HepG2 (cell line): ENCODE data around the gene MBLAC1. TPM values are rescaled to one million over a fixed set of nuclear protein-coding genes. Genes with fewer than 3 reads are reported as not detected.

ENCODE experiments used
- CBX5 ChIP-seq: sonication (generic); formaldehyde crosslinking; IDR thresholded peaks from 2 replicates; pipeline ENCODE4 v1.4.0; 2020; ENCODE audit warnings: missing genetic modification reagents, borderline replicate concordance
- CREB1 ChIP-seq, 2 experiments: fragments of 450-650 bp in 1 of 2; IDR thresholded peaks; 2 replicates each; pipeline ENCODE4 v1.6.1; 2016 to 2017; ENCODE audit warnings: control low read depth in 1 of 2, mild to moderate bottlenecking in 1 of 2, missing compliant biosample characterization in 1 of 2, missing genetic modification characterization in 1 of 2
- HDAC1 ChIP-seq: sonication (generic); formaldehyde crosslinking; IDR thresholded peaks from 2 replicates; pipeline ENCODE4 v1.5.1; 2020; ENCODE audit warnings: mild to moderate bottlenecking, missing genetic modification reagents
- HNRNPLL ChIP-seq: fragments of 200-400 bp; formaldehyde crosslinking; IDR thresholded peaks from 2 replicates; pipeline ENCODE4 v1.6.1; 2017; ENCODE audit warnings: mild to moderate bottlenecking, low read depth, low read length; ENCODE audit not compliant: poor library complexity, severe bottlenecking
- JUND ChIP-seq: sonication (generic); formaldehyde crosslinking; IDR thresholded peaks from 2 replicates; pipeline ENCODE4 v1.8.0; 2022; ENCODE audit warnings: mild to moderate bottlenecking, missing genetic modification reagents
- RELA ChIP-seq: sonication (generic); formaldehyde crosslinking; IDR thresholded peaks from 2 replicates; pipeline ENCODE4 v1.4.0; 2020; ENCODE audit warnings: missing genetic modification reagents
- RFXAP ChIP-seq: sonication (generic); formaldehyde crosslinking; IDR thresholded peaks from 2 replicates; pipeline ENCODE4 v1.4.0; 2020; ENCODE audit warnings: missing genetic modification reagents, borderline replicate concordance
- RXRA ChIP-seq: sonication (generic); formaldehyde crosslinking; IDR thresholded peaks from 2 replicates; pipeline ENCODE4 v1.5.1; 2020; ENCODE audit warnings: missing genetic modification reagents
- SRF ChIP-seq: IDR thresholded peaks from 2 replicates; pipeline ENCODE4 v1.6.1; 2011; ENCODE audit warnings: mild to moderate bottlenecking, low read depth, low read length, moderate library complexity
- TMF1 ChIP-seq: sonication (generic); formaldehyde crosslinking; IDR thresholded peaks from 2 replicates; pipeline ENCODE4 v1.8.1; 2022; ENCODE audit warnings: low read depth, missing genetic modification reagents
- WIZ ChIP-seq: sonication (generic); formaldehyde crosslinking; IDR thresholded peaks from 2 replicates; pipeline ENCODE4 v1.5.1; 2020; ENCODE audit warnings: mild to moderate bottlenecking, missing genetic modification reagents
- ZNF225 ChIP-seq: sonication (generic); formaldehyde crosslinking; IDR thresholded peaks from 2 replicates; pipeline ENCODE4 v1.4.0; 2020; ENCODE audit warnings: mild to moderate bottlenecking, missing genetic modification reagents
- ZNF253 ChIP-seq: sonication (generic); formaldehyde crosslinking; IDR thresholded peaks from 2 replicates; pipeline ENCODE4 v1.8.0; 2022; ENCODE audit warnings: mild to moderate bottlenecking, missing genetic modification reagents, borderline replicate concordance
- ZNF317 ChIP-seq: sonication (generic); formaldehyde crosslinking; IDR thresholded peaks from 2 replicates; pipeline ENCODE4 v1.5.0; 2020; ENCODE audit warnings: mild to moderate bottlenecking, missing genetic modification reagents
- ZNF441 ChIP-seq: sonication (generic); formaldehyde crosslinking; IDR thresholded peaks from 2 replicates; pipeline ENCODE4 v1.7.0; 2021; ENCODE audit warnings: missing genetic modification reagents, borderline replicate concordance
- ZNF547 ChIP-seq: sonication (generic); formaldehyde crosslinking; IDR thresholded peaks from 2 replicates; pipeline ENCODE4 v1.5.1; 2020; ENCODE audit warnings: mild to moderate bottlenecking, missing genetic modification reagents
- ZZZ3 ChIP-seq: sonication (generic); formaldehyde crosslinking; IDR thresholded peaks from 2 replicates; pipeline ENCODE4 v1.4.0; 2020; ENCODE audit warnings: missing genetic modification reagents, mild to moderate bottlenecking, borderline replicate concordance
- polyA plus RNA-seq, 8 experiments: library from polyadenylated mRNA; depleted of rRNA in 3 of 8; stranded (reverse) in 7 of 8; unstranded in 1 of 8; fragments of >200 nt; fragmentation: Illumina TruSeq in 4 of 8; extraction: Trizol in 4 of 8; gene quantifications; 2 replicates each; pipeline versions ENCODE4 v1.2.1 to v1.2.3, GENCODE V29; 2011 to 2016; ENCODE audit warnings: low read depth in 4 of 8, missing spikeins in 1 of 8, mixed read lengths in 1 of 8; ENCODE audit not compliant: insufficient read depth in 1 of 8
- total RNA-seq, 5 experiments: library from RNA; depleted of rRNA; stranded (reverse); fragments of >200 nt; fragmentation: Illumina TruSeq; extraction: Trizol; gene quantifications; 2 replicates each; pipeline ENCODE4 v1.2.3, GENCODE V29; 2016; ENCODE audit warnings: low read depth in 1 of 5
- TF ChIP-seq, protein P1 (sequence below): sonication (generic); formaldehyde crosslinking; IDR thresholded peaks from 2 replicates; pipeline ENCODE4 v1.4.0; 2020; ENCODE audit warnings: missing genetic modification reagents, borderline replicate concordance
- TF ChIP-seq, protein P2 (sequence below): sonication (generic); formaldehyde crosslinking; IDR thresholded peaks from 2 replicates; pipeline ENCODE4 v1.9.0; 2021; ENCODE audit warnings: missing genetic modification reagents, mild to moderate bottlenecking, borderline replicate concordance
- TF ChIP-seq, protein P3 (sequence below): sonication (generic); formaldehyde crosslinking; IDR thresholded peaks from 2 replicates; pipeline ENCODE4 v1.5.0; 2020; ENCODE audit warnings: missing genetic modification reagents
- TF ChIP-seq, protein P4 (sequence below): IDR thresholded peaks from 2 replicates; pipeline ENCODE4 v1.6.1; 2012; ENCODE audit warnings: low read depth, low read length, improper control_type of control experiment
- TF ChIP-seq, protein P5 (sequence below): sonication (generic); formaldehyde crosslinking; IDR thresholded peaks from 2 replicates; pipeline ENCODE4 v1.5.0; 2020; ENCODE audit warnings: mild to moderate bottlenecking, missing genetic modification reagents, moderate library complexity

Gene MBLAC1
- total and polyA plus RNA-seq, 2 of the 13 experiments (the other 11 are each of a cell fraction or from before 2014, with no cell fraction given): 0.79 to 2.1 TPM

DNA sequence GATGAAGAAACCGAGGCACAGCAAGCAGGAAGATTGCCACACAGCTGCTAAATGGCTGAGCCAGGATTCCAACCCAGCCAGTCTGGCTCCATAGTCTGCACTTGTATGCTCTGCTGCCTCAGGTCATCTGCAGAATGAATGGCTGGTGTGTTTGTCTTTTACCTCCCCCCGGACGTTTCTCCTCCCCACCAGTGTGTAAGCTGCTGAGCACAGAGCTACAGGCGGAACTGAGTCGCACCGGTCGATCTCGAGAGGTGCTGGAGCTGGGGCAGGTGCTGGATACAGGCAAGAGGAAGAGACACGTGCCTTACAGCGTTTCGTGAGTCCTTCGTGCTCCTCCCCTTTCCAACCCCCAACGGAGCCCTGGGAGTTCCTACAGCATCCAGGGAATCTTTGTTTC lies 4.7 kb upstream of the MBLAC1 start (continued):
- TF ChIP-seq, protein P1, sequence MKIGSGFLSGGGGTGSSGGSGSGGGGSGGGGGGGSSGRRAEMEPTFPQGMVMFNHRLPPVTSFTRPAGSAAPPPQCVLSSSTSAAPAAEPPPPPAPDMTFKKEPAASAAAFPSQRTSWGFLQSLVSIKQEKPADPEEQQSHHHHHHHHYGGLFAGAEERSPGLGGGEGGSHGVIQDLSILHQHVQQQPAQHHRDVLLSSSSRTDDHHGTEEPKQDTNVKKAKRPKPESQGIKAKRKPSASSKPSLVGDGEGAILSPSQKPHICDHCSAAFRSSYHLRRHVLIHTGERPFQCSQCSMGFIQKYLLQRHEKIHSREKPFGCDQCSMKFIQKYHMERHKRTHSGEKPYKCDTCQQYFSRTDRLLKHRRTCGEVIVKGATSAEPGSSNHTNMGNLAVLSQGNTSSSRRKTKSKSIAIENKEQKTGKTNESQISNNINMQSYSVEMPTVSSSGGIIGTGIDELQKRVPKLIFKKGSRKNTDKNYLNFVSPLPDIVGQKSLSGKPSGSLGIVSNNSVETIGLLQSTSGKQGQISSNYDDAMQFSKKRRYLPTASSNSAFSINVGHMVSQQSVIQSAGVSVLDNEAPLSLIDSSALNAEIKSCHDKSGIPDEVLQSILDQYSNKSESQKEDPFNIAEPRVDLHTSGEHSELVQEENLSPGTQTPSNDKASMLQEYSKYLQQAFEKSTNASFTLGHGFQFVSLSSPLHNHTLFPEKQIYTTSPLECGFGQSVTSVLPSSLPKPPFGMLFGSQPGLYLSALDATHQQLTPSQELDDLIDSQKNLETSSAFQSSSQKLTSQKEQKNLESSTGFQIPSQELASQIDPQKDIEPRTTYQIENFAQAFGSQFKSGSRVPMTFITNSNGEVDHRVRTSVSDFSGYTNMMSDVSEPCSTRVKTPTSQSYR: peak; percentile 28; the same call in 1 of the 2 replicates
- no peak for TF ChIP-seq JUND (CRISPR knock-in tag)
- no peak for TF ChIP-seq SRF
- peak; percentile 75 for TF ChIP-seq CBX5 (CRISPR knock-in tag)
- TF ChIP-seq RXRA (CRISPR knock-in tag): peak; percentile 67; the same call in 1 of the 2 replicates
- TF ChIP-seq ZNF317: peak; percentile 97
- TF ChIP-seq RFXAP (CRISPR knock-in tag): peak; percentile 61; the same call in 1 of the 2 replicates
- no peak for TF ChIP-seq ZNF547
- no peak for TF ChIP-seq RELA (CRISPR knock-in tag)
- TF ChIP-seq HDAC1 (CRISPR knock-in tag): peak; percentile 71
- TF ChIP-seq, protein P2, sequence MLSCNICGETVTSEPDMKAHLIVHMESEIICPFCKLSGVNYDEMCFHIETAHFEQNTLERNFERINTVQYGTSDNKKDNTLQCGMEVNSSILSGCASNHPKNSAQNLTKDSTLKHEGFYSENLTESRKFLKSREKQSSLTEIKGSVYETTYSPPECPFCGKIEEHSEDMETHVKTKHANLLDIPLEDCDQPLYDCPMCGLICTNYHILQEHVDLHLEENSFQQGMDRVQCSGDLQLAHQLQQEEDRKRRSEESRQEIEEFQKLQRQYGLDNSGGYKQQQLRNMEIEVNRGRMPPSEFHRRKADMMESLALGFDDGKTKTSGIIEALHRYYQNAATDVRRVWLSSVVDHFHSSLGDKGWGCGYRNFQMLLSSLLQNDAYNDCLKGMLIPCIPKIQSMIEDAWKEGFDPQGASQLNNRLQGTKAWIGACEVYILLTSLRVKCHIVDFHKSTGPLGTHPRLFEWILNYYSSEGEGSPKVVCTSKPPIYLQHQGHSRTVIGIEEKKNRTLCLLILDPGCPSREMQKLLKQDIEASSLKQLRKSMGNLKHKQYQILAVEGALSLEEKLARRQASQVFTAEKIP (CRISPR knock-in tag): no peak
- TF ChIP-seq WIZ (CRISPR knock-in tag): no peak
- TF ChIP-seq CREB1 (IDR thresholded peaks at IDR 0.05): no peak
- TF ChIP-seq CREB1 (CRISPR knock-in tag; IDR thresholded peaks at IDR 0.05): peak; percentile 21; the same call in 1 of the 2 replicates
- TF ChIP-seq TMF1 (CRISPR knock-in tag): no peak
- peak; percentile 91 for TF ChIP-seq ZNF441 (CRISPR knock-in tag)
- TF ChIP-seq, protein P3, sequence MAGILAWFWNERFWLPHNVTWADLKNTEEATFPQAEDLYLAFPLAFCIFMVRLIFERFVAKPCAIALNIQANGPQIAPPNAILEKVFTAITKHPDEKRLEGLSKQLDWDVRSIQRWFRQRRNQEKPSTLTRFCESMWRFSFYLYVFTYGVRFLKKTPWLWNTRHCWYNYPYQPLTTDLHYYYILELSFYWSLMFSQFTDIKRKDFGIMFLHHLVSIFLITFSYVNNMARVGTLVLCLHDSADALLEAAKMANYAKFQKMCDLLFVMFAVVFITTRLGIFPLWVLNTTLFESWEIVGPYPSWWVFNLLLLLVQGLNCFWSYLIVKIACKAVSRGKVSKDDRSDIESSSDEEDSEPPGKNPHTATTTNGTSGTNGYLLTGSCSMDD (CRISPR knock-in tag): no peak
- no peak for TF ChIP-seq ZNF225 (CRISPR knock-in tag)
- TF ChIP-seq ZNF253 (CRISPR knock-in tag): no peak
- TF ChIP-seq HNRNPLL: no peak
- no peak for TF ChIP-seq ZZZ3 (CRISPR knock-in tag)
- TF ChIP-seq, protein P4, sequence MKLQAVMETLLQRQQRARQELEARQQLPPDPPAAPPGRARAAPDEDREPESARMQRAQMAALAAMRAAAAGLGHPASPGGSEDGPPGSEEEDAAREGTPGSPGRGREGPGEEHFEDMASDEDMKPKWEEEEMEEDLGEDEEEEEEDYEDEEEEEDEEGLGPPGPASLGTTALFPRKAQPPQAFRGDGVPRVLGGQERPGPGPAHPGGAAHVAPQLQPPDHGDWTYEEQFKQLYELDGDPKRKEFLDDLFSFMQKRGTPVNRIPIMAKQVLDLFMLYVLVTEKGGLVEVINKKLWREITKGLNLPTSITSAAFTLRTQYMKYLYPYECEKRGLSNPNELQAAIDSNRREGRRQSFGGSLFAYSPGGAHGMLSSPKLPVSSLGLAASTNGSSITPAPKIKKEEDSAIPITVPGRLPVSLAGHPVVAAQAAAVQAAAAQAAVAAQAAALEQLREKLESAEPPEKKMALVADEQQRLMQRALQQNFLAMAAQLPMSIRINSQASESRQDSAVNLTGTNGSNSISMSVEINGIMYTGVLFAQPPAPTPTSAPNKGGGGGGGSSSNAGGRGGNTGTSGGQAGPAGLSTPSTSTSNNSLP: no peak
- TF ChIP-seq, protein P5, sequence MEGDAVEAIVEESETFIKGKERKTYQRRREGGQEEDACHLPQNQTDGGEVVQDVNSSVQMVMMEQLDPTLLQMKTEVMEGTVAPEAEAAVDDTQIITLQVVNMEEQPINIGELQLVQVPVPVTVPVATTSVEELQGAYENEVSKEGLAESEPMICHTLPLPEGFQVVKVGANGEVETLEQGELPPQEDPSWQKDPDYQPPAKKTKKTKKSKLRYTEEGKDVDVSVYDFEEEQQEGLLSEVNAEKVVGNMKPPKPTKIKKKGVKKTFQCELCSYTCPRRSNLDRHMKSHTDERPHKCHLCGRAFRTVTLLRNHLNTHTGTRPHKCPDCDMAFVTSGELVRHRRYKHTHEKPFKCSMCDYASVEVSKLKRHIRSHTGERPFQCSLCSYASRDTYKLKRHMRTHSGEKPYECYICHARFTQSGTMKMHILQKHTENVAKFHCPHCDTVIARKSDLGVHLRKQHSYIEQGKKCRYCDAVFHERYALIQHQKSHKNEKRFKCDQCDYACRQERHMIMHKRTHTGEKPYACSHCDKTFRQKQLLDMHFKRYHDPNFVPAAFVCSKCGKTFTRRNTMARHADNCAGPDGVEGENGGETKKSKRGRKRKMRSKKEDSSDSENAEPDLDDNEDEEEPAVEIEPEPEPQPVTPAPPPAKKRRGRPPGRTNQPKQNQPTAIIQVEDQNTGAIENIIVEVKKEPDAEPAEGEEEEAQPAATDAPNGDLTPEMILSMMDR (CRISPR knock-in tag): peak; percentile 13; the same call in 1 of the 2 replicates
